WTC11 (cell line): ENCODE data around the gene USP21.

ENCODE experiments used
- AFF4 ChIP-seq: sonication (generic); formaldehyde crosslinking; IDR thresholded peaks from 2 replicates; pipeline ENCODE4 v1.8.1; 2023; ENCODE audit warnings: mild to moderate bottlenecking, missing genetic modification reagents, borderline replicate concordance
- AR ChIP-seq: fragments of 250-450 bp; sonication (Bioruptor Pico); IDR thresholded peaks from 2 replicates; pipeline ENCODE4 v1.9.0; 2021; ENCODE audit warnings: mild to moderate bottlenecking
- CREB1 ChIP-seq: sonication (generic); formaldehyde crosslinking; IDR thresholded peaks from 2 replicates; pipeline ENCODE4 v1.8.0; 2023; ENCODE audit warnings: mild to moderate bottlenecking, missing genetic modification reagents
- CTCF ChIP-seq: fragments of 200-600 bp; IDR thresholded peaks from 2 replicates; pipeline ENCODE4 v1.8.0; 2022; ENCODE audit warnings: antibody characterized with exemption
- FOXJ3 ChIP-seq: sonication (generic); formaldehyde crosslinking; IDR thresholded peaks from 2 replicates; pipeline ENCODE4 v1.9.0; 2021; ENCODE audit warnings: missing genetic modification reagents, mild to moderate bottlenecking, borderline replicate concordance
- FOXK1 ChIP-seq: sonication (generic); formaldehyde crosslinking; IDR thresholded peaks from 2 replicates; pipeline ENCODE4 v1.8.0; 2022; ENCODE audit warnings: mild to moderate bottlenecking, moderate library complexity, missing genetic modification reagents
- FOXP1 ChIP-seq: sonication (generic); formaldehyde crosslinking; IDR thresholded peaks from 2 replicates; pipeline ENCODE4 v1.8.0; 2022; ENCODE audit warnings: missing genetic modification reagents, mild to moderate bottlenecking, moderate library complexity, borderline replicate concordance
- MAX ChIP-seq: sonication (generic); formaldehyde crosslinking; IDR thresholded peaks from 2 replicates; pipeline ENCODE4 v1.8.0; 2022; ENCODE audit warnings: mild to moderate bottlenecking, missing genetic modification reagents
- NFYB ChIP-seq: sonication (generic); formaldehyde crosslinking; conservative IDR thresholded peaks from 2 replicates; pipeline ENCODE4 v1.8.0; 2022; ENCODE audit warnings: low read depth, missing genetic modification reagents
- SOX15 ChIP-seq: fragments of 250-450 bp; sonication (Bioruptor Pico); IDR thresholded peaks from 2 replicates; pipeline ENCODE4 v1.9.0; 2021; ENCODE audit warnings: mild to moderate bottlenecking
- TEAD1 ChIP-seq: sonication (generic); formaldehyde crosslinking; IDR thresholded peaks from 2 replicates; pipeline ENCODE4 v1.8.0; 2022; ENCODE audit warnings: mild to moderate bottlenecking, missing genetic modification reagents
- USF2 ChIP-seq: sonication (generic); formaldehyde crosslinking; IDR thresholded peaks from 2 replicates; pipeline ENCODE4 v1.8.1; 2023; ENCODE audit warnings: mild to moderate bottlenecking, missing genetic modification reagents, moderate library complexity
- ZNF317 ChIP-seq: sonication (generic); formaldehyde crosslinking; IDR thresholded peaks from 2 replicates; pipeline ENCODE4 v1.8.1; 2023; ENCODE audit warnings: low read depth, mild to moderate bottlenecking, moderate library complexity, missing genetic modification reagents, borderline replicate concordance

- TF ChIP-seq FOXK1 (CRISPR knock-in tag) (no peak), CTCF (no peak), FOXP1 (no peak), SOX15 (CRISPR knock-in tag) (no peak), AFF4 (CRISPR knock-in tag) (no peak), USF2 (CRISPR knock-in tag) (no peak), TEAD1 (no peak), NFYB (CRISPR knock-in tag) (no peak), FOXJ3 (CRISPR knock-in tag) (no peak), AR (no peak), ZNF317 (CRISPR knock-in tag) (no peak), MAX (CRISPR knock-in tag) (no peak), CREB1 (CRISPR knock-in tag) (no peak)
These were observed 41.2 kb downstream of the USP21 start for GRCh38 chr1:161200421-161200991.
